Measurements from ENCODE around the gene SLC25A47.

- TF ChIP-seq CTCF (IDR thresholded peaks at IDR 0.05): no peak
- no peak for TF ChIP-seq ZFX (IDR thresholded peaks at IDR 0.05; ENCODE audit: borderline replicate concordance)
Observed at GRCh38 chr14:100342195-100342594, 19.1 kb downstream of the SLC25A47 start.
